Testis (tissue), 2 donors: ENCODE results near the gene ELP2.

Experiments used
- POLR2A ChIP-seq: fragments of 450-650 bp; IDR thresholded peaks from one replicate; pipeline ENCODE4 v1.6.1; 2017; ENCODE audit warnings: antibody characterized with exemption, mild to moderate bottlenecking, moderate library complexity
- TF ChIP-seq, protein P1 (sequence below), 3 experiments: fragments of 450-650 bp in 2 of 3; fragments of 200-600 bp in 1 of 3; sonication (generic) in 1 of 3; IDR thresholded peaks; one replicate each; pipeline ENCODE4 v1.5.1; 2016 to 2019; ENCODE audit warnings: antibody characterized with exemption in 3 of 3, mild to moderate bottlenecking in 2 of 3, moderate library complexity in 1 of 3

DNA sequence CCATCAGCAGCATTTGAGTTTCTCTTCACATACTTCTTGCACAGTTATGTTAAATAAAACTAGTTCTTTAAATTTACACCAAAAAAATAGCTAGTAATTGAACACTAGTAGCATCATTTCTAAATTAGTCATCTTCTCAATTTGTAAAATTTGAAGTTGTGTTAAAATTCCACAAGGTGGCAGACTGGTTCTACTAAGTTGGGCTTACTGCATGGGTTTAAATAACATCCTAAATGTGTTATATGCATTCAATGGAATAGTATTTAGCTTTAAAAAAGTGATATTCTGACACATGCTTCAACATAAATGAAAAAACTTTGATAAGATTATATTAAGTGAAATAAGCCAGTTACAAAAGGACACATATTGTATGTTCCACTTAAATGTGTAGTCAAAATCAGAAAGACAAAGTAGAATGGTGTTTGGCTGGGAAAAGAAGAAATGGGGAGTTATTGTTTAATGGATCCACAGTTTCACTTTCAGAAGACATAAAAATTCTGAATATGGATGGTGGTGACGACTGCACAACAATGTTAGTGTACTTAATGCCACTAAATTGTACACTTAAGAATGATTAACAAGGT lies 33.7 kb upstream of the ELP2 start:
- TF ChIP-seq, protein P1, sequence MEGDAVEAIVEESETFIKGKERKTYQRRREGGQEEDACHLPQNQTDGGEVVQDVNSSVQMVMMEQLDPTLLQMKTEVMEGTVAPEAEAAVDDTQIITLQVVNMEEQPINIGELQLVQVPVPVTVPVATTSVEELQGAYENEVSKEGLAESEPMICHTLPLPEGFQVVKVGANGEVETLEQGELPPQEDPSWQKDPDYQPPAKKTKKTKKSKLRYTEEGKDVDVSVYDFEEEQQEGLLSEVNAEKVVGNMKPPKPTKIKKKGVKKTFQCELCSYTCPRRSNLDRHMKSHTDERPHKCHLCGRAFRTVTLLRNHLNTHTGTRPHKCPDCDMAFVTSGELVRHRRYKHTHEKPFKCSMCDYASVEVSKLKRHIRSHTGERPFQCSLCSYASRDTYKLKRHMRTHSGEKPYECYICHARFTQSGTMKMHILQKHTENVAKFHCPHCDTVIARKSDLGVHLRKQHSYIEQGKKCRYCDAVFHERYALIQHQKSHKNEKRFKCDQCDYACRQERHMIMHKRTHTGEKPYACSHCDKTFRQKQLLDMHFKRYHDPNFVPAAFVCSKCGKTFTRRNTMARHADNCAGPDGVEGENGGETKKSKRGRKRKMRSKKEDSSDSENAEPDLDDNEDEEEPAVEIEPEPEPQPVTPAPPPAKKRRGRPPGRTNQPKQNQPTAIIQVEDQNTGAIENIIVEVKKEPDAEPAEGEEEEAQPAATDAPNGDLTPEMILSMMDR (IDR thresholded peaks at IDR 0.05): peak; percentile 47 to 52 (median 47)
- no peak for TF ChIP-seq POLR2A
